Transverse colon (tissue), 4 donors: ENCODE measurements around the gene DBX1.

ENCODE experiments used
- CTCF ChIP-seq, 5 experiments: fragments of 200-600 bp in 3 of 5; fragments of 450-650 bp in 2 of 5; sonication (generic) in 3 of 5; IDR thresholded peaks; 1 replicate in 2 of 5; 2 replicates in 3 of 5; pipeline ENCODE4 v1.5.1; 2016 to 2017; ENCODE audit warnings: antibody characterized with exemption in 5 of 5, inconsistent platforms in 3 of 5, mild to moderate bottlenecking in 2 of 5, moderate library complexity in 1 of 5
- POLR2A ChIP-seq: fragments of 450-650 bp; IDR thresholded peaks from one replicate; pipeline ENCODE4 v1.6.1; 2016; ENCODE audit warnings: antibody characterized with exemption, mild to moderate bottlenecking, moderate library complexity
- POLR2AphosphoS5 ChIP-seq, 3 donors: sonication (generic); formaldehyde crosslinking; IDR thresholded peaks; one replicate each; pipeline ENCODE4 v1.6.1; 2016; ENCODE audit warnings: antibody characterized with exemption in 3 of 3

- TF ChIP-seq POLR2A (no peak), CTCF (IDR thresholded peaks at IDR 0.05) (no peak), POLR2AphosphoS5 (IDR thresholded peaks at IDR 0.05) (no peak)
These were observed at the start of gene DBX1 for GRCh38 chr11:20160425-20161229.
